ENCODE measurements around the gene PDS5A. TPM values are rescaled to one million over a fixed set of nuclear protein-coding genes. Genes with fewer than 3 reads are reported as not detected.

Gene PDS5A
- polyA plus RNA-seq, 12 donors: 30.8 to 65.3 (median 39.7) TPM; not detected in 1

Other genes starting within 250 kb of the PDS5A start
- gene N4BP2, start 78.9 kb upstream of the PDS5A start, polyA plus RNA-seq (ENCODE audit: insufficient read length in 12 of 12): 10 to 100 TPM; 12.0 to 42.2 (median 15.4) TPM
- 1 to 10 TPM in 2 of 12 donors, under 1 TPM in 8, not detected in 2; 0.16 to 1.6 (median 0.57) TPM for gene RHOH, start 219.1 kb upstream of the PDS5A start, polyA plus RNA-seq (ENCODE audit: insufficient read length in 12 of 12)

All from muscle of arm (tissue), 12 donors.